Esophagus squamous epithelium (tissue), 5 donors: ENCODE data around the gene MANEAL. TPM values are rescaled to one million over a fixed set of nuclear protein-coding genes. Genes with fewer than 3 reads are reported as not detected.

Experiments used
- DNase-seq: peaks from one replicate; lab custom pipeline; 2025; lab: John Stamatoyannopoulos, UW
- H3K27ac ChIP-seq, 4 donors: fragments of 200-600 bp; sonication (generic); one replicate each; pipeline ENCODE4 v1.5.1; 2016 to 2019; ENCODE audit warnings: mild to moderate bottlenecking in 1 of 4
- H3K27me3 ChIP-seq, 4 donors: fragments of 200-600 bp; sonication (generic); 1 replicate in 3 of 4; 2 replicates in 1 of 4; pipeline versions ENCODE4 v1.5.1 to v1.6.0; 2017 to 2021; ENCODE audit warnings: antibody characterized with exemption in 1 of 4
- H3K36me3 ChIP-seq, 3 donors: fragments of 200-600 bp; sonication (generic); one replicate each; pipeline ENCODE4 v1.5.1; 2016 to 2019
- H3K4me1 ChIP-seq, 3 donors: fragments of 200-600 bp; sonication (generic); one replicate each; pipeline ENCODE4 v1.5.1; 2017 to 2019
- H3K4me3 ChIP-seq, 4 donors: fragments of 200-600 bp; sonication (generic); 1 replicate in 3 of 4; 2 replicates in 1 of 4; pipeline ENCODE4 v1.5.1; 2016 to 2019; ENCODE audit warnings: mild to moderate bottlenecking in 2 of 4, moderate library complexity in 1 of 4
- H3K9me3 ChIP-seq, 3 donors: fragments of 200-600 bp; sonication (generic); one replicate each; pipeline ENCODE4 v1.5.1; 2016 to 2019
- POLR2A ChIP-seq, 4 donors: fragments of 450-650 bp; IDR thresholded peaks; one replicate each; pipeline ENCODE4 v1.6.1; 2017; ENCODE audit warnings: antibody characterized with exemption in 4 of 4, mild to moderate bottlenecking in 4 of 4, moderate library complexity in 3 of 4
- WGBS, 2 donors: methylation state at CpG; one replicate each; pipeline ENCODE4 v1.1.5; 2018; 5-methylcytosine and 5-hydroxymethylcytosine counted together
- intact Hi-C: fragments of 100-400 bp; cut with DNase I; formaldehyde crosslinking; loops from one replicate; pipeline ENCODE4 v1.15.0; 2022
- total RNA-seq, 4 donors: library from RNA; depleted of rRNA; stranded (reverse); fragments of >200 nt; gene quantifications; one replicate each; pipeline ENCODE4 v1.1.0, GENCODE V29; 2016
- TF ChIP-seq, protein P1 (sequence below), 6 experiments: fragments of 450-650 bp in 4 of 6; fragments of 200-600 bp in 2 of 6; sonication (generic) in 2 of 6; IDR thresholded peaks; one replicate each; pipeline ENCODE4 v1.5.1; 2016 to 2019; ENCODE audit warnings: antibody characterized with exemption in 6 of 6, mild to moderate bottlenecking in 4 of 6, moderate library complexity in 4 of 6
- donor health status: DM: yes; HTN: yes; CAD: no.

The MANEAL gene
- total RNA-seq, 4 donors from 2014 or later: 2.3 to 5.0 (median 3.7) TPM

DNA sequence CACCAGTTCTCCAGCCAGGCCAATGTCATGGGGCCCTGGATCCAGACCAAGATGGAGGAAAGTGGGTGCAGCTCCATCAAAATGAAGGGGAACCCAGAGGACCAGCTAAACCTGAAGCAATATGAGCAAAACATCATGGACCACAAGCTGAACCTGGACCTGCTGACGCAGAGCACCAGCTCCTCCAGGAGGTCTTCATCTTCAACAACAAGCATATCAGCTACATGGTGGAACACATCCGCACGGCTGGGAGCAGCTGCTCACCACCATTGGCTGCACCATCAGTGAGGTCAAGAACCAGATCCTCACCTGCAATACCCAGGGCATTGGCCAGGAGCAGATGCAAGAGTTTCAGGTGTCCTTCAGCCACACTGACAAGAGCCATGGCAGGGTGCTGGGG lies 15.0 kb upstream of the MANEAL start:
- H3K9me3 ChIP-seq: no peaks in the 10 kb centered on the region
- TF ChIP-seq, protein P1, sequence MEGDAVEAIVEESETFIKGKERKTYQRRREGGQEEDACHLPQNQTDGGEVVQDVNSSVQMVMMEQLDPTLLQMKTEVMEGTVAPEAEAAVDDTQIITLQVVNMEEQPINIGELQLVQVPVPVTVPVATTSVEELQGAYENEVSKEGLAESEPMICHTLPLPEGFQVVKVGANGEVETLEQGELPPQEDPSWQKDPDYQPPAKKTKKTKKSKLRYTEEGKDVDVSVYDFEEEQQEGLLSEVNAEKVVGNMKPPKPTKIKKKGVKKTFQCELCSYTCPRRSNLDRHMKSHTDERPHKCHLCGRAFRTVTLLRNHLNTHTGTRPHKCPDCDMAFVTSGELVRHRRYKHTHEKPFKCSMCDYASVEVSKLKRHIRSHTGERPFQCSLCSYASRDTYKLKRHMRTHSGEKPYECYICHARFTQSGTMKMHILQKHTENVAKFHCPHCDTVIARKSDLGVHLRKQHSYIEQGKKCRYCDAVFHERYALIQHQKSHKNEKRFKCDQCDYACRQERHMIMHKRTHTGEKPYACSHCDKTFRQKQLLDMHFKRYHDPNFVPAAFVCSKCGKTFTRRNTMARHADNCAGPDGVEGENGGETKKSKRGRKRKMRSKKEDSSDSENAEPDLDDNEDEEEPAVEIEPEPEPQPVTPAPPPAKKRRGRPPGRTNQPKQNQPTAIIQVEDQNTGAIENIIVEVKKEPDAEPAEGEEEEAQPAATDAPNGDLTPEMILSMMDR (IDR thresholded peaks at IDR 0.05): no peak
- TF ChIP-seq POLR2A (IDR thresholded peaks at IDR 0.05): no peak
- H3K27me3 ChIP-seq: peaks cover 0 to 26% (median 0%) of the 10 kb centered on the region in 4 donors
- DNase-seq: no peak
- H3K4me1 ChIP-seq: no peaks in the 10 kb centered on the region
- H3K27ac ChIP-seq: no peak overlapping the region
- intact Hi-C loops: no loop called here
- H3K36me3 ChIP-seq: no peaks in the 10 kb centered on the region
- WGBS, 2 donors: 79 to 100% methylated on average over 2 to 3 of the region's 3 CpGs
- no peak overlapping the region for H3K4me3 ChIP-seq

DNA sequence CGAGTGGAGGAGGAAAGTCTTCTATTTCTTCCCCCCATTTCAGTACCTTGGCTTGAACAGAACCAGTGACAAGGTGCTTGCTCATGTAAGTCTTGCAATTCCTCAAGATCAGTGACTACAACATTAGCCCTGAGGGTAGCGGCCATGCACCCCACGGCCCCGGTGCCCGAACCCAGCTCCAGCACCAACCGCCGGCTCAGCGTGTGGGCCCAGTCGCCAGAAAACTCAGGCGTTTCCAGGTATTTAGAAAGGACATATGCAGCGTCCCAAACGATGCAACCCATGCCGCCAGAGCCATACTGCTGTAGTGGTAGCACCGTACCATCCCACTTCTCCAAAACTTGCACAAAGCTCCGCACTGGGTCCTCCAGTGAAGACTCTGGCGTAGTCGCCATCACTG lies 11.2 kb upstream of the MANEAL start:
- Histone ChIP-seq H3K9me3 (no peaks in the 10 kb centered on the region), H3K27ac (no peak overlapping the region), H3K4me3 (no peak overlapping the region), H3K27me3 (peaks cover 0 to 44% (median 0%) of the 10 kb centered on the region in 4 donors), H3K4me1 (no peaks in the 10 kb centered on the region), H3K36me3 (no peaks in the 10 kb centered on the region)
- TF ChIP-seq POLR2A (IDR thresholded peaks at IDR 0.05): no peak
- TF ChIP-seq, protein P1 (IDR thresholded peaks at IDR 0.05): no peak
- 72 to 84% methylated on average over 12 to 17 of the region's 17 CpGs for WGBS, 2 donors
- no peak for DNase-seq
- intact Hi-C loops: no loop called here

DNA sequence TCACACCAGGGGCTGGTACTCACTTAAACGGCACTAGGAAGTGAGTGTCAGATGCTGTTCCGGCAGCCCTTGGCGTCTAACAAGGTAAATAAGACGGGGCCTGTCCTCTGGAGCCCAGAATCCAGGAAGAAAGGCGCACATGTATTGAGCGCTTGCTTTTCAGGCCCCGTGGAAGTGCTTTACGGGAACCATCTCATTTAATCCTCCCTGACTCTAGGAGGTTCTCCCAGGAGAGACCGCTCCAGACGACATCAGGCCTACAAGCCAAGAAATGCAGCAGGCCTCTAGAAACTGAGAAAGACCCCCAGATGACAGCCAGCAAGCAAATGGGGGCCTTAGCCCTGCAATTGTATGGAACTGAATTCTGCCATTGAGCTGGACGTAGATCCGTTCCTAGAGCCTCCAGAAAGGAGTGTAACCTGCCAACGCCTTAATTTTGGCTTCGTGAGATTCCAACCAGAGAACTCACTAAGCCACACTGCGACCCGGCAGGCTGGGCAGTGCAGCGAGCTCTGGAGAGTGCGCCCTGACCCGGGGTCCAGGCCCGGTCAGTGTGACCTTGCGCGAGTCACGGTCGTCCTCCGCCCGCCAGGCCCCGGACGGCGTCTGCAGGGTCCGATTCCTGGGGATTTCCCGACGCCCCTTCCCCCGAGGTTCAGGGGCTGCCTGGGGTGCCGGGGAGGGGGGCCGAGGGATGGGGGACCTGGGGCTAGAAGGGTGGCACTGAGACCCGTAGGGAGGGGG lies 532 bp upstream of the MANEAL start:
- TF ChIP-seq POLR2A (IDR thresholded peaks at IDR 0.05): no peak
- TF ChIP-seq, protein P1 (IDR thresholded peaks at IDR 0.05): no peak
- no peaks in the 10 kb centered on the region for H3K36me3 ChIP-seq
- H3K4me3 ChIP-seq: peak overlapping the region; percentile 45 to 75 (median 54)
- 52 to 72% methylated on average over 9 to 12 of the region's 36 CpGs for WGBS, 2 donors
- peaks cover 0 to 45% (median 0%) of the 10 kb centered on the region in 4 donors for H3K27me3 ChIP-seq
- H3K27ac ChIP-seq: no peak overlapping the region
- intact Hi-C loops: no loop called here
- peaks cover 10 to 28% (median 12%) of the 10 kb centered on the region in 3 donors for H3K4me1 ChIP-seq
- no peaks in the 10 kb centered on the region for H3K9me3 ChIP-seq
- DNase-seq: no peak

DNA sequence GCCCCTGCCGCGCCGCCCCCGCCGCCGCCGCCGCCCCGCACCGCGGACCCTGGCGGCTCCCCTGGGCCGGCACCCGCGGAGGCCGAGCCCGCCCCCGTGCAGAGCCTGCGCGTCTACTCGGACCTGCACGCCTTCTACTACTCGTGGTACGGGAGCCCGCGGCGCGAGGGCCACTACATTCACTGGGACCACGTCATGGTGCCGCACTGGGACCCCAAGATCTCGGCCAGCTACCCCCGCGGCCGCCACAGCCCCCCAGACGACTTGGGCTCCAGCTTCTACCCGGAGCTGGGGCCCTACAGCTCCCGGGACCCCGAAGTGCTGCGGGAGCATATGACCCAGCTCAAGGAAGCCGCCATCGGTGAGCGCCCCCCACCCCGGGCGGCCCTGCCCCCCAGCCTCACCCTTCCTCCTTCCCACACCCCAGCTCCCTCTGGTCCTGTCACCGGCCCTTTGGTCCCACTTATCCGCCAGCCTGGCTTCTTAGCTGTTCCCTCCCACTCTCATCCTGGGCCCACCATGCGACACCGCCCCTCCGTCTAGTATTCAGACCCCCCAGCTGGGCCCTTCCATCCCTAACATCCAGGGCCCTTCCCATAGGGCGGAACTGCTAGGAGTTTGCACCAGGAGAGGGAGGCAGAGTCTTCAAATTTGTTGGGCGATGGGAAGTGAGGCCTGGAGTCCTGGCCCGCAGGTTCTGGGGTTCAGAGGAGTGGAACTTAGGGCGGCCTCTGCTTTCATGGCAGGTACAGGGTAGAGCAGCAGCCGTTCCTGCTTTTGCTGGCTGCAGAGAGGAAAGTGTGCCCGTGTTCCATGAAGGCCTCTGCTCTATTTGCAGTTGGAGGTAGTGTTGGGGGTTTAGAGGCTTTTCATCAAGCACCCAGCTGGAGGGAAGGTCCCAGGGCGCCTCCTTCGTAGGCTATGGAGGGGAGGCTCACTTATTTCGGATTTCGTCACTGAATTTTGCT lies 1.0 kb downstream of the MANEAL start:
- WGBS, 2 donors: 15 to 39% methylated on average over 3 to 23 of the region's 59 CpGs
- Histone ChIP-seq H3K4me1 (peaks cover 10 to 28% (median 12%) of the 10 kb centered on the region in 3 donors), H3K9me3 (no peaks in the 10 kb centered on the region), H3K4me3 (peak overlapping the region; percentile 45 to 75 (median 54)), H3K27ac (no peak overlapping the region), H3K36me3 (peaks cover 0 to 6% (median 0%) of the 10 kb centered on the region in 3 donors), H3K27me3 (peaks cover 0 to 30% (median 0%) of the 10 kb centered on the region in 4 donors)
- TF ChIP-seq, protein P1 (IDR thresholded peaks at IDR 0.05): no peak
- TF ChIP-seq POLR2A (IDR thresholded peaks at IDR 0.05): no peak
- DNase-seq: no peak
- intact Hi-C loops: no loop called here
